GM12891 (cell line): ENCODE measurements around the gene REST.

ENCODE experiments used
- POLR2A ChIP-seq: IDR thresholded peaks from 2 replicates; pipeline ENCODE4 v1.6.1; 2011; ENCODE audit warnings: low read depth, low read length, control low read depth
- POLR2AphosphoS5 ChIP-seq: IDR thresholded peaks from 2 replicates; pipeline ENCODE4 v1.6.1; 2011; ENCODE audit warnings: low read depth, low read length, control low read depth
- SPI1 ChIP-seq: IDR thresholded peaks from 2 replicates; pipeline ENCODE4 v1.6.1; 2011; ENCODE audit warnings: low read depth, low read length, control low read depth
- TAF1 ChIP-seq: IDR thresholded peaks from 2 replicates; pipeline ENCODE4 v1.6.1; 2011; ENCODE audit warnings: low read depth, low read length, control low read depth

GRCh38 chr4:56941403-56941802 lies 33.7 kb downstream of the REST start:
- TF ChIP-seq POLR2A (no peak), POLR2AphosphoS5 (no peak), SPI1 (no peak), TAF1 (no peak)
